ENCODE measurements around the gene AP5S1. TPM values are rescaled to one million over a fixed set of nuclear protein-coding genes. Genes with fewer than 3 reads are reported as not detected.

Gene AP5S1
- total and polyA plus RNA-seq, 9 of the 15 experiments (the other 6 are each of a cell fraction or from before 2014, with no cell fraction given) = 2.6 to 8.8 (median 4.4) TPM

GRCh38 chr20:3846740-3847428 lies 26.5 kb downstream of the AP5S1 start, which contains the start of gene MAVS (continued):
- TF ChIP-seq RREB1 (CRISPR knock-in tag; IDR thresholded peaks at IDR 0.05) = 0 out of 2 replicates have a peak, but pooled peaks have one; percentile 46
- peak; percentile 73 for TF ChIP-seq CXXC5 (CRISPR knock-in tag; IDR thresholded peaks at IDR 0.05)
- TF ChIP-seq TARDBP (IDR thresholded peaks at IDR 0.05) = no peak
- TF ChIP-seq ESRRA (IDR thresholded peaks at IDR 0.05; ENCODE audit: borderline replicate concordance, low read depth) = peak; percentile 34; the same call in 1 of the 2 replicates
- TF ChIP-seq ZNF780A (CRISPR knock-in tag; IDR thresholded peaks at IDR 0.05) = no peak
- no peak; a peak in 1 of 4 replicates for TF ChIP-seq TEAD1 (CRISPR knock-in tag; IDR thresholded peaks at IDR 0.05)
- TF ChIP-seq SIN3B (IDR thresholded peaks at IDR 0.05; ENCODE audit: low read depth) = peak; percentile 49; the same call in 1 of the 2 replicates
- TF ChIP-seq ILK (tag; IDR thresholded peaks at IDR 0.05; ENCODE audit: borderline replicate concordance, low read depth) = no peak
- peak; percentile 35 to 36 for TF ChIP-seq RAD21 (CRISPR knock-in tag; conservative IDR thresholded peaks at IDR 0.05 in 1 of 2, IDR thresholded peaks at IDR 0.05 in 1 of 2)
- TF ChIP-seq NBN (IDR thresholded peaks at IDR 0.05; ENCODE audit: low read depth) = no peak
- TF ChIP-seq, protein P1, sequence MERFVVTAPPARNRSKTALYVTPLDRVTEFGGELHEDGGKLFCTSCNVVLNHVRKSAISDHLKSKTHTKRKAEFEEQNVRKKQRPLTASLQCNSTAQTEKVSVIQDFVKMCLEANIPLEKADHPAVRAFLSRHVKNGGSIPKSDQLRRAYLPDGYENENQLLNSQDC (CRISPR knock-in tag; IDR thresholded peaks at IDR 0.05) = no peak
- no peak for TF ChIP-seq ARHGAP35 (IDR thresholded peaks at IDR 0.05; ENCODE audit: partially characterized antibody)
- TF ChIP-seq BRD4 (IDR thresholded peaks at IDR 0.05) = no peak
- no peak for TF ChIP-seq HDAC6 (IDR thresholded peaks at IDR 0.05; ENCODE audit: low read depth, low read length)
- TF ChIP-seq ZNF280A (IDR thresholded peaks at IDR 0.05; ENCODE audit: low read depth, partially characterized antibody) = no peak
- no peak for TF ChIP-seq ZNF384 (IDR thresholded peaks at IDR 0.05; ENCODE audit: low read depth, low read length)
- TF ChIP-seq, protein P2, sequence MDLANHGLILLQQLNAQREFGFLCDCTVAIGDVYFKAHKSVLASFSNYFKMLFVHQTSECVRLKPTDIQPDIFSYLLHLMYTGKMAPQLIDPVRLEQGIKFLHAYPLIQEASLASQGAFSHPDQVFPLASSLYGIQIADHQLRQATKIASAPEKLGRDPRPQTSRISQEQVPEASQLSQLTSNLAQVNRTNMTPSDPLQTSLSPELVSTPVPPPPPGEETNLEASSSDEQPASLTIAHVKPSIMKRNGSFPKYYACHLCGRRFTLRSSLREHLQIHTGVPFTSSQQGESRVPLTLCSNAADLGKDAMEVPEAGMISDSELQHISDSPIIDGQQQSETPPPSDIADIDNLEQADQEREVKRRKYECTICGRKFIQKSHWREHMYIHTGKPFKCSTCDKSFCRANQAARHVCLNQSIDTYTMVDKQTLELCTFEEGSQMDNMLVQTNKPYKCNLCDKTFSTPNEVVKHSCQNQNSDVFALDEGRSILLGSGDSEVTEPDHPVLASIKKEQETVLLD (IDR thresholded peaks at IDR 0.05) = no peak
- TF ChIP-seq PHF21A (IDR thresholded peaks at IDR 0.05; ENCODE audit: borderline replicate concordance, low read depth) = no peak
- no peak for TF ChIP-seq PHB2 (IDR thresholded peaks at IDR 0.05; ENCODE audit: low read depth)

Data from K562 (cell line).